K562 (cell line): Measurements from ENCODE around the gene PI4KA. TPM values are rescaled to one million over a fixed set of nuclear protein-coding genes. Genes with fewer than 3 reads are reported as not detected.

Experiments used
- CREM ChIP-seq: IDR thresholded peaks from 2 replicates; pipeline ENCODE4 v1.6.1; 2014; ENCODE audit warnings: antibody characterized with exemption, low read depth
- MAZ ChIP-seq, 2 experiments: fragments of 450-650 bp in 1 of 2; sonication (generic) in 1 of 2; formaldehyde crosslinking; IDR thresholded peaks in 1 of 2; conservative IDR thresholded peaks in 1 of 2; 2 replicates each; pipeline versions ENCODE4 v1.4.0 to v1.5.0; 2020; ENCODE audit warnings: mild to moderate bottlenecking in 1 of 2, missing genetic modification reagents in 1 of 2
- MBD2 ChIP-seq: sonication (generic); IDR thresholded peaks from 2 replicates; pipeline ENCODE4 v1.6.1; 2016; ENCODE audit warnings: low read depth, borderline replicate concordance
- MCM3 ChIP-seq: fragments of 450-650 bp; IDR thresholded peaks from 2 replicates; pipeline ENCODE4 v1.6.1; 2016
- PHB ChIP-seq: fragments of 250-450 bp; sonication (Bioruptor Pico); IDR thresholded peaks from 2 replicates; pipeline ENCODE4 v1.5.0; 2021
- PTRF ChIP-seq: fragments of 450-650 bp; IDR thresholded peaks from 2 replicates; pipeline ENCODE4 v1.6.1; 2016; ENCODE audit warnings: mild to moderate bottlenecking, missing genetic modification characterization, missing compliant biosample characterization
- RCOR1 ChIP-seq, 2 experiments: IDR thresholded peaks; 2 replicates each; pipeline ENCODE4 v1.6.1; 2012; ENCODE audit warnings: low read depth in 2 of 2, low read length in 2 of 2, borderline replicate concordance in 1 of 2, improper control_type of control experiment in 1 of 2
- SFPQ ChIP-seq: fragments of 200-400 bp; formaldehyde crosslinking; IDR thresholded peaks from 2 replicates; pipeline ENCODE4 v1.6.1; 2017; ENCODE audit warnings: mild to moderate bottlenecking, low read depth, low read length, moderate library complexity
- SMC3 ChIP-seq: conservative IDR thresholded peaks from 2 replicates; pipeline ENCODE4 v1.6.1; 2011; ENCODE audit warnings: low read depth, low read length, improper control_type of control experiment; ENCODE audit not compliant: insufficient read depth
- TAF15 ChIP-seq: fragments of 200-400 bp; formaldehyde crosslinking; IDR thresholded peaks from 2 replicates; pipeline ENCODE4 v1.6.1; 2017; ENCODE audit warnings: mild to moderate bottlenecking, low read depth, low read length, moderate library complexity
- TCF7 ChIP-seq: sonication (generic); IDR thresholded peaks from 2 replicates; pipeline ENCODE4 v1.6.1; 2016; ENCODE audit warnings: antibody characterized with exemption, borderline replicate concordance
- ZBTB34 ChIP-seq: fragments of 250-450 bp; sonication (Bioruptor Pico); IDR thresholded peaks from 2 replicates; pipeline ENCODE4 v1.8.0; 2021; ENCODE audit warnings: mild to moderate bottlenecking, moderate library complexity
- ZFX ChIP-seq: sonication (generic); formaldehyde crosslinking; IDR thresholded peaks from 2 replicates; pipeline ENCODE4 v1.8.0; 2022; ENCODE audit warnings: mild to moderate bottlenecking, missing genetic modification reagents, moderate library complexity
- ZNF124 ChIP-seq: sonication (generic); formaldehyde crosslinking; IDR thresholded peaks from 2 replicates; pipeline ENCODE4 v1.8.1; 2022; ENCODE audit warnings: missing genetic modification reagents
- ZNF197 ChIP-seq: fragments of 200-800 bp; sonication (Bioruptor generic); IDR thresholded peaks from 2 replicates; pipeline ENCODE4 v1.6.1; 2016; ENCODE audit warnings: low read depth, missing genetic modification characterization, missing compliant biosample characterization
- ZNF263 ChIP-seq: sonication (generic); formaldehyde crosslinking; IDR thresholded peaks from 2 replicates; pipeline ENCODE4 v1.8.0; 2022; ENCODE audit warnings: mild to moderate bottlenecking, missing genetic modification reagents, borderline replicate concordance
- ZNF274 ChIP-seq: IDR thresholded peaks from 2 replicates; pipeline ENCODE4 v1.6.1; 2011; ENCODE audit warnings: low read depth, mild to moderate bottlenecking, low read length, moderate library complexity, borderline replicate concordance
- ZNF592 ChIP-seq: fragments of 450-650 bp; IDR thresholded peaks from 2 replicates; pipeline ENCODE4 v1.6.1; 2017; ENCODE audit warnings: antibody characterized with exemption, mild to moderate bottlenecking
- ZNF778 ChIP-seq: fragments of 450-650 bp; formaldehyde crosslinking; IDR thresholded peaks from 2 replicates; pipeline ENCODE4 v1.4.0; 2020; ENCODE audit warnings: mild to moderate bottlenecking, moderate library complexity
- polyA plus RNA-seq, 8 experiments: library from polyadenylated mRNA; depleted of rRNA in 4 of 8; stranded (reverse) in 5 of 8; unstranded in 3 of 8; fragments of >200 nt; fragmentation: Nextera tagmentation in 2 of 8; fragmentation: Illumina TruSeq in 1 of 8; extraction: Ambion mirVana in 2 of 8; extraction: Trizol in 1 of 8; gene quantifications; 2 replicates each; pipeline versions ENCODE4 v1.2.1 to v1.2.3, GENCODE V29; 2011 to 2014; ENCODE audit warnings: inconsistent platforms in 1 of 8, missing spikeins in 1 of 8
- total RNA-seq, 7 experiments: library from RNA; depleted of rRNA in 6 of 7; stranded (reverse); fragments of >200 nt in 6 of 7; fragmentation: Illumina TruSeq in 2 of 7; extraction: Trizol in 2 of 7; gene quantifications; 2 replicates each; pipeline versions ENCODE4 v1.2.1 to v1.2.3, GENCODE V29; 2011 to 2021; ENCODE audit warnings: low replicate concordance in 1 of 7

Gene PI4KA
- total and polyA plus RNA-seq, 9 of the 15 experiments (the other 6 are each of a cell fraction or from before 2014, with no cell fraction given): 7.3 to 187 (median 84.7) TPM

GRCh38 chr22:20885557-20886323 is 27.1 kb upstream of the PI4KA start (continued):
- TF ChIP-seq SFPQ: no peak
- TF ChIP-seq TCF7: no peak
- no peak for TF ChIP-seq ZBTB34 (CRISPR knock-in tag)
- TF ChIP-seq ZNF197 (CRISPR knock-in tag): no peak; the same call in 1 of the 2 replicates
- no peak for TF ChIP-seq ZNF274
- peak; percentile 9; the same call in 1 of the 2 replicates for TF ChIP-seq PHB
- no peak for TF ChIP-seq ZNF778 (CRISPR knock-in tag)
- TF ChIP-seq CREM: no peak
- no peak for TF ChIP-seq TAF15
- TF ChIP-seq RCOR1 (IDR thresholded peaks at IDR 0.05; ENCODE audit: borderline replicate concordance in 1 of 2, low read depth in 2 of 2, low read length in 2 of 2): peak; percentile 84 to 93
- peak; percentile 97 for TF ChIP-seq SMC3
- no peak for TF ChIP-seq ZNF124 (CRISPR knock-in tag)
- TF ChIP-seq ZNF592: no peak
- no peak for TF ChIP-seq PTRF
- TF ChIP-seq MBD2: no peak
- no peak for TF ChIP-seq MCM3
- TF ChIP-seq MAZ (CRISPR knock-in tag; conservative IDR thresholded peaks at IDR 0.05 in 1 of 2, IDR thresholded peaks at IDR 0.05 in 1 of 2): peak; percentile 98
- TF ChIP-seq ZNF263 (CRISPR knock-in tag): peak; percentile 73; the same call in 1 of the 2 replicates
- TF ChIP-seq ZFX: peak; percentile 88
